ENCODE data around the gene CYP39A1. TPM values are rescaled to one million over a fixed set of nuclear protein-coding genes. Genes with fewer than 3 reads are reported as not detected.
"Not testable (repeated sequence)": the region's sequence is repeated elsewhere in the genome, so short reads cannot be mapped to it uniquely, and the experiment has no call there.

The CYP39A1 gene
- total RNA-seq, 2 experiments from 2014 or later, result not detected

DNA sequence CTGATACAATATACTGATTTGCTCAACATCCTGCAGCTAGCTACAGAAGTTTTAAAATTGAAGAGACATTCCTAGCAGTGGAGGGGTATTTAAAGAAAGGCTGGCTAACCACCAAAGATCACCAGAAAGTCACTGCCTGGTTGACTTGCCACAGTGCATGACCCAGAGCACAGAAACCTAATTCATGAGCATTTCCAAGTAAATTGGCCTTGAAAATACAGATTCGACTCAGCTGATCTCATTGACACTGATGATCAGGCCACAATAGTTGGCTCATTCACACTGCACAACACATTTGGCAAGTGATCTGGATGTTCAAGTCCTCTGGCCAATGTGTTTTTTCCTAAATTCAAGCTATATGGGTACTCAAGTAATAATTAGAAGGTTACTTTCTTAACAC, 21.8 kb upstream of the CYP39A1 start:
- no peak overlapping the region for H3K27ac Mint-ChIP-seq
- H3K9me3 Mint-ChIP-seq, result no peaks in the 10 kb centered on the region
- no peak for DNase-seq
- no peaks in the 10 kb centered on the region for H3K27me3 Mint-ChIP-seq (ENCODE audit: low read depth)
- no peaks in the 10 kb centered on the region for H3K36me3 Mint-ChIP-seq (ENCODE audit: low read depth)
- no peak overlapping the region for H3K4me3 Mint-ChIP-seq
- H3K4me1 Mint-ChIP-seq (ENCODE audit: low read depth), result no peaks in the 10 kb centered on the region
- CTCF ChIA-PET, result interaction anchor here (0.7 kb wide), 1 partner anchor 319 kb away, joined by 3 read pairs; no protein-coding TSS in a partner anchor
- intact Hi-C loops (cut with micrococcal nuclease), result no loop called here

DNA sequence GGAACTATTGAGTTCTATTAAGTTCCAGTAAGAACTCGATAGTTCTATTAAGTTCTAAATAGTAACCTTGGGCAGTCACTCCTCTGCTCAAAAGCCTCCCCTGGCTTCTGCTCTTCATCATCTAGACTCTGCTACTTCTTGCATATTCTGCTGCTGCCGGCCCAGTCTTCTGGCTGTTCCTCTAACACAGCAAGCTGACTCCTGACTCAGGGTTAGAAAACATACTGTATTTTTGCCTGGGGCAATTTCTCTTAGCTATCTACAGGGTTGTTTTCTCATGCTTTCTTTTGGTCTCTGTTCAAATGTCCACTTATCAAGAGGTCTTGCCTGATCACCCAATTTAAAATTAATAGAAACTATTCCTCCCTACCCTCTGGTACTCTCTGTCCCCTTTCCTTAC, 14.8 kb upstream of the CYP39A1 start:
- intact Hi-C loops (cut with micrococcal nuclease), result no loop called here
- DNase-seq, result no peak
- Mint-ChIP-seq H3K36me3 (ENCODE audit: low read depth) (no peaks in the 10 kb centered on the region), H3K27ac (no peak overlapping the region), H3K4me1 (ENCODE audit: low read depth) (no peaks in the 10 kb centered on the region), H3K9me3 (no peaks in the 10 kb centered on the region), H3K4me3 (no peak overlapping the region), H3K27me3 (ENCODE audit: low read depth) (no peaks in the 10 kb centered on the region)
- CTCF ChIA-PET, result no interaction called here

DNA sequence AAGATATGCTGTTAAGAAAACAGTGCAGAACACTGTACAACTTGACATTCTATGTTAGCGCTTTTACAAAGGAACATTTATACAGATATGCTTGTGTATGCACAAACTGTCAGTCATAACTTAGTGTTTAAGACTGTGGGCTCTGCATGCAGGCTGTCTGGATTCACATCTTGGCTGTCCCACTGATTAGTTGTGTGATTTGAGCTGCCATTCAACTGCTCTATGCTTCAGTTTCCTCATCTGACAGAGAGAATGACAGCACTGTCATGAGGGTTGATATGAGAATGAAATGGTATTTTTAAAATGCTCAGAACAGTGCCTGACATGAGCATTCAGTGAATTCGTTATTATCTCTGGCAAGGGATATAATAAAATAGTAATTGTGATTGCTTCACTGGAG, 8.9 kb upstream of the CYP39A1 start:
- Mint-ChIP-seq H3K27ac (no peak overlapping the region), H3K27me3 (ENCODE audit: low read depth) (peaks cover 4% of the 10 kb centered on the region), H3K4me1 (ENCODE audit: low read depth) (no peaks in the 10 kb centered on the region), H3K9me3 (no peaks in the 10 kb centered on the region), H3K4me3 (no peak overlapping the region), H3K36me3 (ENCODE audit: low read depth) (no peaks in the 10 kb centered on the region)
- intact Hi-C loops (cut with micrococcal nuclease), result no loop called here
- CTCF ChIA-PET, result no interaction called here
- DNase-seq, result no peak

DNA sequence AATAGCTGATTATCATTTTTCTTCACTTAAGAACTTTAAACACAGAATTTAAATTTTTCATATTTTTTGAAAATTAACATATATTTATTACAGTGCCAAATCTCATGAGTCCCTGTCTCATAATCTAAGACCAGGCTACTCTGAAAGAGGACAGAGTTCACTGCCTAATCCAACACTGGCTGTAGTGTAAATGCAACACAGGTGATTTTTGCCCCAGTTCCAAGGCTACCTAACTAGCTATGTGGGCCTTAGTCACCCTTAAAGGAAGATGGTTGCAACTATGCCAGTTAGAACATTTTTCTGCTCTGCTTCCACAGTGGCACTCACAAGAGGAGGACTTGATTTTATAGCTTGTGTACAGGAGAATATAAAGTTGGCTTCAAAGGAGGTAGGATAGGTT, 5.0 kb upstream of the CYP39A1 start:
- CTCF ChIA-PET, result no interaction called here
- H3K4me3 Mint-ChIP-seq, result no peak overlapping the region
- peaks cover 22% of the 10 kb centered on the region for H3K27me3 Mint-ChIP-seq (ENCODE audit: low read depth)
- intact Hi-C loops (cut with micrococcal nuclease), result no loop called here
- no peaks in the 10 kb centered on the region for H3K9me3 Mint-ChIP-seq
- no peaks in the 10 kb centered on the region for H3K36me3 Mint-ChIP-seq (ENCODE audit: low read depth)
- H3K4me1 Mint-ChIP-seq (ENCODE audit: low read depth), result peaks cover 5% of the 10 kb centered on the region
- no peak overlapping the region for H3K27ac Mint-ChIP-seq
- DNase-seq, result no peak

DNA sequence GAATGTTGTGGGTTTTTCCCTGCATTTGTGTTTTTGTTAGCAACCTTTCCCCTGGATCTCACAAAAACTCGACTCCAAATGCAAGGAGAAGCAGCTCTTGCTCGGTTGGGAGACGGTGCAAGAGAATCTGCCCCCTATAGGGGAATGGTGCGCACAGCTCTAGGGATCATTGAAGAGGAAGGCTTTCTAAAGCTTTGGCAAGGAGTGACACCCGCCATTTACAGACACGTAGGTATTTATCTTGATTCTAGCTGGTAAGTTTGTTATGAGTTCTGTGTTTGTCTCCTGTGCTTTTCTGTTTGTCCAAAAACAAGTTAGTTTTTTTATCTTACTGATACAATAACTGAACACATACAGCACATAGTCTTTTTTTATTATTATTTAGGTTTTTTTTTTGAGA, 3.2 kb upstream of the CYP39A1 start:
- CTCF ChIA-PET, result interaction anchor here (0.7 to 1.5 kb wide), 2 partner anchors 22 to 214 kb away, joined by 4 to 8 read pairs; no protein-coding TSS in a partner anchor
- Mint-ChIP-seq H3K4me1 (ENCODE audit: low read depth) (peaks cover 13% of the 10 kb centered on the region), H3K27me3 (ENCODE audit: low read depth) (peaks cover 35% of the 10 kb centered on the region), H3K4me3 (no peak overlapping the region), H3K9me3 (no peaks in the 10 kb centered on the region), H3K36me3 (ENCODE audit: low read depth) (no peaks in the 10 kb centered on the region), H3K27ac (no peak overlapping the region)
- DNase-seq, result no peak
- intact Hi-C loops (cut with micrococcal nuclease), result no loop called here

DNA sequence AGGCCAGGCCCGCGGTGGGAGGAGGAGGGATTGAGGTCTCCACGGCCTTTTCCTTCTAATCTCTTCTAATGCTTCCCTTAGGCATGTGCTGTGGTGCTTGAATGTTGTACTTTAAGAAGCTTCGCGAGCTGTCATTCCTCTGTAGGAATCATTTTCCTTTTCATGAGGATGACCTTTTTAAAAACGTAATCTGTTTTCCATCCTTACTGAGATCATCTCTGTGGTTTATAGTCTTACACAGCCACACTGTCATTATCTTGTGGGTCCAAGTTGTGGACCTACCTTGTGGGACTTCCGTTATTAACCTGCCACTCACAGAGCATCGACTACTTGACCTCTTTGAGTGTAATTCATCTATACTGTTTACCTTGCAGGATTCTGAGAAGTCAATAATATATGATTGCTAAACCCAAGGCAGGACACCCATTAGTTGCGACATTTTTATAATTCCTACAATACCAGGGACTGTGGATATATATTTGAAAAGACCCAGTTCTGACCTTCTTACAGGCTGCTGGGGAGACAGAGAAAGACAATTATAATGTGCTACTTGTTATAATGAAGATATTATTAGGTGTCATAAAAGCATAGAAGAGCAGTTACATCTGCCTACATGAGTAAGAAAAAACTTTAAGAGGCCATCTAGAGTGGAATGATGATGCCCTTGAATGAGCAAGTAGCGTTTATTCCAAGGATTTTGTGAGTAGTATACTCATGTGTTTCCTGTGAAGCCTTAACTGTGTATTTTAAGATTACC, 999 bp upstream of the CYP39A1 start:
- CTCF ChIA-PET, result no interaction called here

GRCh38 chr6:46652232-46652602, 401 bp downstream of the CYP39A1 start:
- Mint-ChIP-seq H3K4me3 (peak overlapping the region; percentile 88), H3K27ac (no peak overlapping the region), H3K4me1 (ENCODE audit: low read depth) (peaks cover 13% of the 10 kb centered on the region), H3K36me3 (ENCODE audit: low read depth) (no peaks in the 10 kb centered on the region), H3K9me3 (no peaks in the 10 kb centered on the region), H3K27me3 (ENCODE audit: low read depth) (peaks cover 39% of the 10 kb centered on the region)
- intact Hi-C loops (cut with micrococcal nuclease), result loop anchor here (1.0 kb wide), 2 partner anchors 9 to 523 kb away; partner anchors contain the start of gene ENPP4
- CTCF ChIA-PET, result no interaction called here
- DNase-seq, result no peak

More for the DNA sequence above, 999 bp upstream of the CYP39A1 start:
- intact Hi-C loops (cut with micrococcal nuclease), result no loop called here
- Mint-ChIP-seq H3K9me3 (no peaks in the 10 kb centered on the region), H3K36me3 (ENCODE audit: low read depth) (no peaks in the 10 kb centered on the region), H3K4me1 (ENCODE audit: low read depth) (peaks cover 13% of the 10 kb centered on the region), H3K27me3 (ENCODE audit: low read depth) (peaks cover 38% of the 10 kb centered on the region), H3K27ac (no peak overlapping the region), H3K4me3 (peak overlapping the region; percentile 88)
- no peak for DNase-seq

DNA sequence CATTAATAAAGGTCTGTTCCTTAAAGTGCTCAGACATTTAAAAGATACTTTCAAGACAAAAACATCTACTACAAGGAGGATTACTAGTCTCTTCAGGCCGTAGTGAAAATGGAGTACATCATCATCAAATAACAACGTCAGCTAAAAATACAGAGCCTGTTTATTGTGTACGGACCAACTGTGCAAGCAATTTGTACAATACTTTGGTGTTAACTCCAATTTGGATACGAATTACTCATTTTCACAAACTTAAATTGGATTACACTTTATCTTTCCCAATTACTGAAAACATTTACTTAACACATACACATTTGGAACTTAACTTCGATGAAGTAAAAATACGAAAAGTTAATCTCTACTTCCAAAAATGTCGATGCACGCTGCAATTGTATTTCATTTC, 802 bp downstream of the CYP39A1 start:
- H3K9me3 Mint-ChIP-seq, result no peaks in the 10 kb centered on the region
- H3K27me3 Mint-ChIP-seq (ENCODE audit: low read depth), result peaks cover 39% of the 10 kb centered on the region
- no peak for DNase-seq
- no peak overlapping the region for H3K27ac Mint-ChIP-seq
- CTCF ChIA-PET, result no interaction called here
- intact Hi-C loops (cut with micrococcal nuclease), result loop anchor here (1.0 kb wide), 2 partner anchors 9 to 523 kb away; partner anchors contain the start of gene ENPP4
- H3K4me1 Mint-ChIP-seq (ENCODE audit: low read depth), result peaks cover 13% of the 10 kb centered on the region
- no peaks in the 10 kb centered on the region for H3K36me3 Mint-ChIP-seq (ENCODE audit: low read depth)
- H3K4me3 Mint-ChIP-seq, result peak overlapping the region; percentile 88

DNA sequence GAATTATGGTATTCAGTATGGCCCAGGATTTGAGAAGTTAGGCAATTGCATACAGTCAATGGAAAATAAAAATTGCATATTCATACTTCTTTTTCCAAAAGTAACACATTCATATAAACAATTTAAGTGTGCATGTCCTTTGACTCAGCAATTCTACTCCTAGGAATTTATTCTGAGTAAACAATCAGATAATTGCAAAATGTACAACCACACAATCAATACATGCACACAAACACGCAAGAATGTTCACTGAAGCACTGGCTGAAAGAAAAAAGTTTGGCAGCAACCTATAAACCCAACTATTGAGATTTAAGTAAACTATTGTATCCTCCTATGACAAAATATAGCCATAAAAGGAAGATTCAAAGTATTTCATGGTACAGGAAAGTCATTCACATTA, 1.6 kb downstream of the CYP39A1 start:
- CTCF ChIA-PET, result no interaction called here
- Mint-ChIP-seq H3K27ac (no peak overlapping the region), H3K4me3 (no peak overlapping the region), H3K4me1 (ENCODE audit: low read depth) (peaks cover 13% of the 10 kb centered on the region), H3K36me3 (ENCODE audit: low read depth) (no peaks in the 10 kb centered on the region), H3K27me3 (ENCODE audit: low read depth) (peaks cover 39% of the 10 kb centered on the region), H3K9me3 (no peaks in the 10 kb centered on the region)
- intact Hi-C loops (cut with micrococcal nuclease), result no loop called here
- DNase-seq, result no peak

DNA sequence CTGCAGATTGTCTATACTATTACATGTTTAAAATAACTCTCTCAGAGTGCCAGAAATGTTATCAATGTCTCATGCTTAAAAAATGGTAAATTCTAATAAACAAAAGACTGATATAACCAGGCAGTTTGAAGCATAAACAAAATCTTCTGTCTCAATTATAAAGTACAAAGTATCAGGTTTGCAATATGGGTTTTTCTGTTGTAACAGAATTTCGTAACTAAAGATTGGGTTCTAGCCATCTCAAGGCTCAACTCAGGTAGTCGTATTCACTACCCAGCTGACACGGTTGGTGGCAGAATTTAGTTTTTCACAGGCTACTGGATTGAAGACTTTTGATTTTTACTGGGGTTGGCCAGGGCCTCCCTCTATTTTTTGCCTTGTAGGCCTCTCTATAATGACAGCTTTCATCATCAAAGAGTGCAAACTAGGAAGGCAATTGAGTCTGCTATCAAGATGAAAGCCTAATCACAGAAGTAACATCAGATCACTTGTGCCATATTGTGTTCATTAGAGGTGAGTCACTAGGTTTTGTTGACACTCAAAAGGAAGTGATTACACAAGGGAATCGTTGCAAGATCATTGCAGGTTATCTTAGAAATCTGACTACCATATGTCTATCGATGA, 3.6 kb downstream of the CYP39A1 start:
- H3K9me3 Mint-ChIP-seq, result no peaks in the 10 kb centered on the region
- H3K36me3 Mint-ChIP-seq (ENCODE audit: low read depth), result no peaks in the 10 kb centered on the region
- intact Hi-C loops (cut with micrococcal nuclease), result loop anchor here (10.0 kb wide), 1 partner anchor 1066 kb away; no protein-coding TSS in a partner anchor
- peaks cover 31% of the 10 kb centered on the region for H3K27me3 Mint-ChIP-seq (ENCODE audit: low read depth)
- no peak for DNase-seq
- H3K27ac Mint-ChIP-seq, result no peak overlapping the region
- no peak overlapping the region for H3K4me3 Mint-ChIP-seq
- H3K4me1 Mint-ChIP-seq (ENCODE audit: low read depth), result peaks cover 13% of the 10 kb centered on the region
- CTCF ChIA-PET, result interaction anchor here (0.6 kb wide), 1 partner anchor 11 kb away, joined by 3 read pairs; no protein-coding TSS in a partner anchor

DNA sequence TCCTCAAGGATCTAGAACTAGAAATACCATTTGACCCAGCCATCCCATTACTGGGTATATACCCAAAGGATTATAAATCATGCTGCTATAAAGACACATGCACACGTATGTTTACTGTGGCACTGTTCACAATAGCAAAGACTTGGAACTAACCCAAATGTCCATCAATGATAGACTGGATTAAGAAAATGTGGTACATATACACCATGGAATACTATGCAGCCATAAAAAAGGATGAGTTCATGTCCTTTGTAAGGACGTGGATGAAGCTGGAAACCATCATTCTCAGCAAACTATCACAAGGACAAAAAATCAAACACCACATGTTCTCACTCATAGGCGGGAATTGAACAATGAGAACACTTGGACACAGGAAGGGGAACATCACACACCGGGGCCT, 4.5 kb downstream of the CYP39A1 start:
- H3K9me3 Mint-ChIP-seq; H3K4me3 Mint-ChIP-seq; H3K36me3 Mint-ChIP-seq (ENCODE audit: low read depth); DNase-seq; CTCF ChIA-PET; H3K27ac Mint-ChIP-seq: not testable (repeated sequence)
- H3K4me1 Mint-ChIP-seq (ENCODE audit: low read depth), result peaks cover 14% of the 10 kb centered on the region
- H3K27me3 Mint-ChIP-seq (ENCODE audit: low read depth), result peaks cover 26% of the 10 kb centered on the region
- intact Hi-C loops (cut with micrococcal nuclease), result loop anchor here (10.0 kb wide), 1 partner anchor 1067 kb away; no protein-coding TSS in a partner anchor

DNA sequence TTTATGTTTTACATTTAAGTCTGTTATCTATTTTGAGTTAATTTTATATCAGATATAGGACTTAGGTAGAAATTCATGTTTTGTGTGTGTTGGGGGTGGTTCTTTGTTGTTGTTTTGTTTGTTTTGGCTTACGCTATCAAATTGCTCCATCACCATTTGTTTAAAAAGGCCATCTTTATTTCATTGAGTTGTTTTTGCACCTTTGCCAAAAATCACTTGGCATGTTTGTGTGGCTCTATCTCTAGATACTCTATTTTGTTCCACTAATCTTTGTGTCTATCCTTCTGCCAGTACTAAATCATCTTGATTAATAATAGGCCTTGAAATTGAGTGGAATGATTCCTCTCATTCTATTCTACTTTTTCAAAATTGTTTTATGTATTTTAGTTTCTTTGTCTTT, 7.4 kb downstream of the CYP39A1 start:
- Mint-ChIP-seq H3K4me1 (ENCODE audit: low read depth) (peaks cover 11% of the 10 kb centered on the region), H3K4me3 (no peak overlapping the region), H3K27ac (no peak overlapping the region), H3K36me3 (ENCODE audit: low read depth) (no peaks in the 10 kb centered on the region), H3K27me3 (ENCODE audit: low read depth) (peaks cover 8% of the 10 kb centered on the region), H3K9me3 (no peaks in the 10 kb centered on the region)
- intact Hi-C loops (cut with micrococcal nuclease), result loop anchor here (10.0 kb wide), 1 partner anchor 1070 kb away; no protein-coding TSS in a partner anchor
- CTCF ChIA-PET, result no interaction called here
- DNase-seq, result no peak
